Stimulated activated CD4-positive, alpha-beta T cell treated with anti-CD3 and anti-CD28 coated beads, Interleukin-1b, Interleukin-23, amount 100 ng/mL, for 24 hours (primary cell): Measurements from ENCODE around the gene AKNA.
A peak's percentile ranks its signal among the peaks of the same experiment; 100 is the strongest.

Experiments
- DNase-seq, 4 experiments: peaks; one replicate each; pipeline ENCODE4 v3.0.0-alpha.2; 2020; ENCODE audit warnings: low read depth in 4 of 4, low spot score in 1 of 4

Gene AKNA

GRCh38 chr9:114362394-114362793 lies 25.4 kb downstream of the AKNA start:
- DNase-seq: no peak

- no peak for DNase-seq
Measured at GRCh38 chr9:114361542-114361941, 26.2 kb downstream of the AKNA start.

GRCh38 chr9:114359801-114360200 lies 28.0 kb downstream of the AKNA start:
- no peak for DNase-seq

GRCh38 chr9:114357911-114358328 lies 29.9 kb downstream of the AKNA start:
- no peak for DNase-seq

GRCh38 chr9:114357360-114357759 lies 30.4 kb downstream of the AKNA start:
- no peak for DNase-seq

GRCh38 chr9:114356792-114357191 lies 31.0 kb downstream of the AKNA start:
- DNase-seq: no peak

GRCh38 chr9:114355821-114356220 lies 32.0 kb downstream of the AKNA start:
- DNase-seq: no peak

- no peak for DNase-seq
Measured at GRCh38 chr9:114351932-114352331, 35.9 kb downstream of the AKNA start.

- DNase-seq: no peak
Measured at GRCh38 chr9:114350636-114351401, 37.0 kb downstream of the AKNA start.

- no peak for DNase-seq
Measured at GRCh38 chr9:114349713-114350480, 37.9 kb downstream of the AKNA start.

- DNase-seq: peak; percentile 61 to 90 (median 73)
Measured at GRCh38 chr9:114348906-114349482, 38.8 kb downstream of the AKNA start.

- DNase-seq: no peak
Measured at GRCh38 chr9:114348261-114348905, 39.4 kb downstream of the AKNA start.

GRCh38 chr9:114347675-114348074 lies 40.1 kb downstream of the AKNA start:
- no peak for DNase-seq

GRCh38 chr9:114346146-114346545 lies 41.6 kb downstream of the AKNA start:
- DNase-seq: no peak

GRCh38 chr9:114345493-114346065 lies 42.2 kb downstream of the AKNA start:
- no peak for DNase-seq

- DNase-seq: no peak
Measured at GRCh38 chr9:114344692-114345091, 43.1 kb downstream of the AKNA start.

GRCh38 chr9:114344188-114344566 lies 43.6 kb downstream of the AKNA start:
- no peak for DNase-seq

GRCh38 chr9:114343471-114344187 lies 44.2 kb downstream of the AKNA start:
- no peak for DNase-seq

GRCh38 chr9:114342755-114343440 lies 44.9 kb downstream of the AKNA start:
- no peak for DNase-seq

- DNase-seq: no peak
Measured at GRCh38 chr9:114341991-114342390, 45.8 kb downstream of the AKNA start.
